Lower leg skin (tissue), 3 donors: ENCODE data around the gene TASP1.

Source experiments
- CTCF ChIP-seq, 3 donors: fragments of 450-650 bp; IDR thresholded peaks; one replicate each; pipeline ENCODE4 v1.5.1; 2016; ENCODE audit warnings: antibody characterized with exemption in 3 of 3, mild to moderate bottlenecking in 3 of 3, moderate library complexity in 2 of 3
- POLR2A ChIP-seq, 2 donors: fragments of 450-650 bp; IDR thresholded peaks; one replicate each; pipeline ENCODE4 v1.6.1; 2016 to 2017; ENCODE audit warnings: antibody characterized with exemption in 2 of 2, mild to moderate bottlenecking in 1 of 2, moderate library complexity in 1 of 2

GRCh38 chr20:13486694-13487093, 152.0 kb downstream of the TASP1 start:
- TF ChIP-seq CTCF (IDR thresholded peaks at IDR 0.05) (no peak), POLR2A (IDR thresholded peaks at IDR 0.05) (no peak)
